Stimulated activated CD4-positive, alpha-beta T cell treated with anti-CD3 and anti-CD28 coated beads, Interleukin-2, amount 100 ng/mL, for 48 hours (primary cell): Measurements from ENCODE around the gene RPL36AL.
"Not testable (repeated sequence)": the region's sequence is repeated elsewhere in the genome, so short reads cannot be mapped to it uniquely, and the experiment has no call there.

ENCODE experiments used
- DNase-seq, 2 donors: peaks; one replicate each; pipeline ENCODE4 v3.0.0-alpha.2; 2020

RPL36AL gene

DNA sequence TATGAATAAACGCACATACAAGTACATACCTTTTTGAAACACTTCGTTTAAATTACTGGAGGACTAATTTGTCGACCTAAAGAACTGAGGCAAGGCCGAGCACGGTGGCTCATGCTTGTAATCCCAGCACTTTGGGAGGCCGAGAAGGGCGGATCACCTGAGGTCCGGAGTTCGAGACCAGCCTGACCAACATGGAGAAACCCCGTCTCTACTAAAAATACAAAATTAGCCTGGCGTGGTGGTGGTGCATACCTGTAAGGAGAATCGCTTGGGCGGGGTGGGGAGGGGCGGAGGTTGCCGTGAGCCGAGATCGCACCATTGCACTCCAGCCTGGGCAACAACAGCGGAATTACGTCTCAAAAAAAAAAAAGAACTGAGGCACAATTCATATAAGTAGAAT, 1.2 kb downstream of the RPL36AL start:
- DNase-seq = not testable (repeated sequence)

DNA sequence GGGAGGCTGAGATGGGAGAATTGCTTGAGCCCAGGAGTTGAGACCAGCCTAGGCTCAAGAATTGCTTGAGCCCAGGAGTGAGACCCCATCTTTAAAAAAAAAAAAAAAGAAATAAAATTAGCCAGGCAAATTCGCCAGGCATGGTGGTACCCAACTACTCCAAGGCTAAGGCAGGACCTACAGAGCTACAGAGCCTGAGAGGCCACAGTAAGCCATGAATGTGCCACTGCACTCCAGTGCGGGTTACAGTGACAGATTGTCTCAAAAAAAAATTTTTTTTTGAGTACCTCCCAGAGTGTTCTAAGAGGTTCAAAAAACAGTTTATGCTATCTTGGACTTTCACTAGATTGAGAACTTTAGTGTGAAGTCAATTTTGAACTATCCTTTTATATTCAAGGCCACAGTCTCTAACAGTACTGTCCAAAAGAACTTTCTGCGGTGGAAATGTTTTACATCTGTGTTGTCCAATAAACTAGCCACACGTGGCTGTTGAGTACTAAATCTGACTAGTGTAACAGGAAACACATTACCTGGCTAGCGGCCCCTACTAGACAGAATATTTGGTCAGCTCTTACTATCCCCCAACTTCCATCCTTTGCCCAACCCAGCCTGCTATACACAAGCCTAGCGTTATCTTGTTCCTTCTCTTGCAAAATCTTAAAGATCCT, 2.4 kb downstream of the RPL36AL start:
- DNase-seq = no peak

DNA sequence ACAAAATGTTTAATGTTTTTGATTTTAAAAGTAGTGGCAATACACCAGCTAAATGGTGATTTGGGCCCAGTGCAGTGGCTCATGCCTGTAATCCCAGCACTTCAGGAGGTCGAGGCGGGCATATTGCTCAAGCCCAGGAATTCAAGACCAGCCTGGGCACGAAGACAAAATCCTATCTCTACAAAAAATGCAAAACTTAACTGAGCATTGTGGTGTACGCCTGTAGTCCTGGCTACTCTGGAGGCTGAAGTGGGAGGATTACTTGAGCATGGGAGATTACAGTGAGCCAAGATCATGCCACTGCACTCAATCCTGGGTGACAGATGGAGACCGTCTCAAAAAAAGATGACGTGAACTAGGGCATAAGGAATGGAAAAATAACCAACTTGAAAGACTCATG, 4.7 kb downstream of the RPL36AL start:
- no peak for DNase-seq

DNA sequence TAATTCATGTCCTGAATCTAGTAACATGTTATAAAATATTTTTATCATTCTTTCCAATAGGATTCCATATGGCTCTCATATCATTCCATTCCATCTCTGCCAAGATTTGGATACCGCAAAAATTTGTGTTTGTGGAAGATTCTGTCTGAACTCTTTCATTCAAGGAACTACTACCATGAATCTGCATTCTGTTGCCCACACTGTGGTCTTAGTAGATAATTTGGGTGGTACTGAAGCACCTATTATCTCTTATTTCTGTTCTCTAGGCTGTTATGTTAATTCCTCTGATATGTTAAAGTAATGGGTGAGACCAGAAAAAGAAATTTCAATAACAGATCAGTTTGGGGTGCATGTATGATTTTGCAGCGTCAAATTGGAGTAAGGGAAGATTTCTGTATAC, 6.2 kb downstream of the RPL36AL start:
- no peak for DNase-seq

DNA sequence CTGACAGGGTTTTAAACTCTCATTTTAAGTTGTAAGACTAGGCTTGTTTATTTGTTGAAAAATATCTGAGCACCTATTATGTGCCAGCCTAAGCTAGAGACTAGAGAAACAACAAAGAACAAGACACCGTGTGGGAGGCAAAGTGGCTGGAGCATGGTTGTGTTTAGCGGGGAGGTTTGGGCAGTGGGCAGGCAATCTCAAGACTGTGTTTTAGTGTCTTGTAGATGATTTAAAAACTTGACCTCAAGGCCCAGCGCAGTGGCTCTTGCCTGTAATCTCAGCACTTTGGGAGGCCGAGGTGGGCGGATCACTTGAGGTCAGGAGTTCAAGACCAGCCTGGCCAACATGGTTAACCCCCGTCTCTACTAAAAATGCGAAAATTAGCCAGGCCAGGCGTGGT, 7.8 kb downstream of the RPL36AL start:
- DNase-seq = no peak

DNA sequence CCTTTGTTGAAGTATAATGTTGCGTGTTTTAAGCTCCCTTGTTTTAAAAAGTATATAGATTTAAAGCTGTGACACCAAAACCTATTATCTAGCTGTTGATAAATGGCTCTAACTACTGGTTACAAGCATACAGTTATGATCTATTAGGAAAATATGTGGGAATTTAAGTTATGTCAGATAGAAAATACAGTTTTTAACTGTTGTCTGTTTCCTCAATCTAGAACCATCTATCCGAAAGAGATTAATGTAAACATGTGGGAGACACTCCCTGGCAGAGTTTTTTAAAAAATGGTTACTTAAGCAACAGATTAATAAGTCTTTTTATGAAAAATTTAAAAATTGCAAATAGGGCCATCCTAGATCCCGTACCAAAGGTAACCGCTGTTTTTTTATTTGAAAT, 8.2 kb downstream of the RPL36AL start:
- DNase-seq = no peak

DNA sequence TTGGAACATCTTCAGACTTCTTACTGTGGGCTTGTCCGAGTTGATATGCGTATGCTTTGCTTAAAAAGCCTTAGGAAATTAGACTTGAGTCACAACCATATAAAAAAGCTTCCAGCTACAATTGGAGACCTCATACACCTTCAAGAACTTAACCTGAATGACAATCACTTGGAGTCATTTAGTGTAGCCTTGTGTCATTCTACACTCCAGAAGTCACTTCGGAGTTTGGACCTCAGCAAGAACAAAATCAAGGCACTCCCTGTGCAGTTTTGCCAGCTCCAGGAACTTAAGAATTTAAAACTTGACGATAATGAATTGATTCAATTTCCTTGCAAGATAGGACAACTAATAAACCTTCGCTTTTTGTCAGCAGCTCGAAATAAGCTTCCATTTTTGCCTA, 12.8 kb downstream of the RPL36AL start:
- DNase-seq = no peak

DNA sequence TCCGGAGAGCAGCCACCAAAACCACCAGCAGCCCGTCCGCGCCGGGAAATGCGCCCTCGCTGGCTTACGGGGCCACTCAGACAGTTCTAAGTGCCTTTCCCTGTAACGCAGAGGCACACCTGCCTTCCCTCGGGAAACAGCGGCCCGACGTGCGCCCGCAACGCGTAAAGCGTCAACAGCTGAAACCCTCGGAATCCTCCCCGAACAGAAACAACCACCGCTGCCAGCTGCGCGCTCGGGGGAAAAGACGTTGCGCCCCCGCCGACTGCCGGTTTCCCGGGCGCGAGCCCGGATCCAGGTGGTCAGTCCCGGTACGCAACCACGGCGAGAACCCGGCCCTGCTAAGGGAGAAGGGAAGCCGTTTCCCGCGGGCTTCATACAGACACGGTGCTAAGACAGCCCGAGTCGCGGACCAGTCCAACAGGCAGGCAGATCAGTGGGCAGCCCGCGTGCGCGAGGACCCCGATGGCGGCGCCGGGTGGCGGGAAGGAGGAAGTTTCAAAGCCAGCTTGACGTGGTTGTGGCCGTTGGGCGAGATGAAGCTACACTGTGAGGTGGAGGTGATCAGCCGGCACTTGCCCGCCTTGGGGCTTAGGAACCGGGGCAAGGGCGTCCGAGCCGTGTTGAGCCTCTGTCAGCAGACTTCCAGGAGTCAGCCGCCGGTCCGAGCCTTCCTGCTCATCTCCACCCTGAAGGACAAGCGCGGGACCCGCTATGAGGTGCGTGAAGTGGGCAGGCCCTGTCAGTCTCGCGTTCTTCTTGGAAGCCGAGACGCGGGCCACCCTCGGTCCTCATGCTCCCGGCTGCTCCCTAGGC, 21.7 kb downstream of the RPL36AL start, which contains the start of gene LRR1:
Gene LRR1 (plus strand): TSS at position 456 of the 816 bp plus-strand sequence. CDS start 81 bp downstream, at position 537.
- DNase-seq = peak; percentile 85 to 89

DNA sequence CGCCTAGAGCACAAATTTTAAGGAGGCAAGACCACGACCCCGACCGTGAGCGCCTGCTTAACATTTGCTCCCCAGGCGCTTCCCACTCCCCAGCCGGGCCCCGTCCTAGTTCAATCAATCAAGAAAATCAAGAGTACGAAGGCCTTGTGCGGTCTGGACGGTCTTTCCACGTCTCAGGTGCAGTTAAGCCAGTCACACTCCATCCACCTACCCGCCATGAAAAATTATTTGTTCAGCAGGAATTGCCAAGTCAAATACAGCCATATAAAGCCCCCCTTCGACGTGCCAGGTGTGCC, 22.3 kb downstream of the RPL36AL start:
- DNase-seq = no peak

DNA sequence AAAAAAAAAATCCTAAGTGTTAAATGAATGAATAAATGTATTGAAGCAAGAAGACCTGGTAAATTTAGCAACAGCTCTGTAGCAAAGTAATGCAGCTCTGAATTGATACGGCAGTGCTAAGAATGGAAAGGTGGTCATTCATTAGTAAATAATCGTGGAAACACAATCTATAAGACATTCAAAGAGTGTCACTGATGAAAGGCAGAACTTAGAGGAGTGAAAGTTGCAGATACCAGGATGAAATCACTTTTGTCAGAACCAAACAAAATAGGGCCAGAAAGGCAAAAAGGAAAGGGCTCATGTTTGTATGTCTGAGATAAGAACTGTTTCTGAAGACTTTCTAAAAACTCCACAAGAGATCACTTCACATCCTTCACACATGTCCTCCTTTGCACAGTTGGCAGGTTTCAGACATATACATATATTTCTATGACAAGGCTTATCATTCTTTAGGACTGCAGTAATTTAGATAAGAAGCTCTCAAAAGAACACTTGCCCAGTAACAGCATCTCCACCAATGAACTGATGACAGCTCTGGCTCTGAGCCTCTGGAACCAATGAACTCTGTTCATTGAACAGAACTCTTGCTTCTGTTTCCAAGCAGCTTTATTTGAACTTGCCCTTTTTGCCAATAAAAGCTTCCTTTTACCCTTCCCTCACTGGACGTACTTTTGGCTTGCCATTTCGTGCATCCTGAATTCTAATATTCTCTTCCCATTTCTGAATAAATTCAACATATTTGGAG, 25.9 kb downstream of the RPL36AL start:
- DNase-seq = no peak

DNA sequence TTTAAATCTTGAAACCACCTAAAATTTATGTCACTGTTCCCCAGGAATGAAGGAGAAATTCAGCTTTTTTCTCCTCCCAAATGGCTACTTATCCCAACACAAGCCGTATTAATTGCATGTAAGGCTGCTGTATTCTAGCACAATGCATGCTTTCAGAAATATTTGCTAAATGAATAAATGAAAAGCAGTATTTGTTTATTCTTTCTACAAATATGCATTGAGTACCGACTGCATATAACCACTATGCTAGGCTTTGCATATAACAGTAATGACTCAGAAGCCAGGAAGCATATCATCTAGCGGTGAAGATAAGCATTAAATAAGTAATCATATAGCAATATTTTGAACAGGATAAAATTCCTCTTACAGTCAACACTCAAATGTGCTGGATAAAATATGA, 27.4 kb downstream of the RPL36AL start:
- no peak for DNase-seq

DNA sequence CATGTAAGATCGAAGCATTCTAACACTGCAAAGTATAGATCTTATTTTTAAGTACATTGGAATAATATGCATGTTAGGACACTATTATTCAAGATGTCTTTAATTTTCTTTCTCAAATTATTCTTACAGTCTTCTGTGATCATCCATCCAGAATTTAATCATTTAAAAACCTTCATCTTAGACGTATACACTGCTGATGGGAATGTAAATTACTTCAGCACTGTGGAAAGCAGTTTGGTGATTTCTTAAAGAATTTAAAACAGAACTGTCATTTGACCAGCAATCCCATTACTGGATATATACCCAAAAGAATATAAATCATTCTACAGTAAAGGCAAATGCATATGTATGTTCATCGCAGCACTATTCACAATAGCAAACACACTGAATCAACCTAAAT, 31.0 kb downstream of the RPL36AL start:
- DNase-seq = no peak

DNA sequence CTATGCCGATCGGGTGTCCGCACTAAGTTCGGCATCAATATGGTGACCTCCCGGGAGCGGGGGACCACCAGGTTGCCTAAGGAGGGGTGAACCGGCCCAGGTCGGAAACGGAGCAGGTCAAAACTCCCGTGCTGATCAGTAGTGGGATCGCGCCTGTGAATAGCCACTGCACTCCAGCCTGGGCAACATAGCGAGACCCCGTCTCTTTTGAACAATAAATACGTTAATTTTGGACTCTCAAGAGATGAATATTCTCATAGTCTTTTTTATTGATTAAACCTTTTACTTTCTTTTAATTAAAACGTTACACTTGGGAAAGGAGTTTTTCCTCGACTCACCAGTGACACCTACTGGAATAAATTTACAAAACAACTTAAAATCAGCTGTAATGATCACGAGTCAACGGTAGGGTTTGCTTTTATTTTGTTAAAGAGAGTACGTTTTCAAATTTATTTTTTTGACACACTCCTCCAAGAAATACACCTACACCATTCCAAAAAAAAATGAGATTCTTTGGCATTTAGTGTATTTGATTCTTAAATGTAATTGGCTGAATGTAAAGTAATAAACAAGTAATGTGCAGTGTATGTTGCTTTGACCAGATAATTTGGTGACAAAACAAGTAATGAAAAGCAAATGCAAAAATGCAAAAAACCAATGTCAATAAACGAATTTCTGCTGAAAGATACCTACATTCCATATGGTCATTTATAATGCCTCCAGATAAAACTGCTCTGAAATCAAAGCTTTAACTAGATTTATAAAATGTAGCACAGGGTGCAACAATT, 33.6 kb downstream of the RPL36AL start:
- DNase-seq = peak in 1 of 2 donors; percentile 40

DNA sequence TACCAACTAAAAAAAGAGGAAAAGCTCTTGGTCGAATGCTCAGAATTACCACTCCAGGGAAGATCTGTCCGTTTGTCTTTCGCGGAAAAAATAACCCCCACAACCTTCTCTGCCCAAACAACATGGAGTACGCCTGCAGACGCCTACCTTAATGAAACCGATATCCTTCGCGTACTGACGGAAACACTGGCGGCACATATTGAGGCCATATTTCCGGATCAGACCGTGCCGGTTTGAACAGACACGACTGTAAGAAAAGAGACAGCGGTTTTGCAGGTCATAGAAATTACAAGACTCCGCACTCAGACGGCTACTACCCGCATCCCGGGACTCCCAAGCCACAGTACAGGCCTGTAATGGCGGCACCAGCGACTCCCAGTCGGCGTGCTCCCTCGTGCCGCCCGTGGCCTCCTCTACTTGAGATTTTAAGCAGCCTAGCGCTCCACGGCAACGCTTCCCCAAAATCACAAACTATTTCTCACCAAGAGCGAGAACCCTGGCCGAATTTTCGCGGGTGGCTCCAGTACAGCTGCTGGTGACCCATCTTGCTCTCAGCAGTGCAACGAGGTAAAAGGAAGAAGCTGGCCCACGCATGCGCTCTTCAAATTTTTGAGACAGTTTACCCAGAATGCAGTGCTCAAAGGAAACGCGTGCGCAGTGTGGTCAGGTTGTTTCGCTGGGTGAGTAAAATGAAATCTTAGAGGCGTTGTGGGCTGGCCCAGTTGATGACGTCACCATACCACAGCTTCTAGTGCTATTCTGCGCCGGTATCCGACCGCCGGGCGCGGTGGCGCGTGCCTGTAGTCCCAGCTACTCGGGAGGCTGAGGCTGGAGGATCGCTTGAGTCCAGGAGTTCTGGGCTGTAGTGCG, 34.4 kb downstream of the RPL36AL start, which contains the start of gene RPS29:
Gene RPS29 (minus strand): TSS at position 578 of the 870 bp plus-strand sequence. CDS start 34 bp downstream, at position 544.
- peak; percentile 97 to 99 for DNase-seq

DNA sequence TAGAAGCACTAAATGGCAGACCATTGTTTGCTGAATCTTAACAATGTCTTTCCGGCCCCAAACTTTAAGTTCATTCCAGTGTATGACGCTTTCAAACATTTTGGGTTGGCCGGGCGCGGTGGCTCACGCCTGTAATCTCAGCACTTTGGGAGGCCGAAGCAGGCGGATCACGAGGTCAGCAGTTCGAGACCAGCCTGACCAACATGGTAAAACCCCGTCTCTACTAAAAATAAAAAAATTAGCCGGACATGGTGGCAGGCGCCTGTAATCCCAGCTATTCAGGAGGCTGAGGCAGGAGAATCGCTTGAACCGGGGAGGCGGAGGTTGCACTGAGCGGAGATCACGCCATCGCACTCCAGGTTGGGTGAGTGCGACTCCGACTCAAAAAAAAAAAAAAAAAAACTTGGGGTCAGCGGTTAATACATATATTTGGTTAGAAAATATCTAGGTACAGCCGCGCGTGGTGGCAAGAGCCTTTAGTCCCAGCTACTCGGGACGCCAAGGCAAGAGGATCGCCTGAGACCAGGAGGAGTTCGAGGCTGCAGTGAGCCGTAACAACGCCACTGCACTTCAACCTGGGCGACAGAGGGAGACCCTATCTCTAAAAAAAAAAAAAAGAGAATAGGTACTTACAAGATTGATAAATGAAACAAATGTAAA, 35.3 kb downstream of the RPL36AL start:
- DNase-seq = peak in 1 of 2 donors; percentile 25

DNA sequence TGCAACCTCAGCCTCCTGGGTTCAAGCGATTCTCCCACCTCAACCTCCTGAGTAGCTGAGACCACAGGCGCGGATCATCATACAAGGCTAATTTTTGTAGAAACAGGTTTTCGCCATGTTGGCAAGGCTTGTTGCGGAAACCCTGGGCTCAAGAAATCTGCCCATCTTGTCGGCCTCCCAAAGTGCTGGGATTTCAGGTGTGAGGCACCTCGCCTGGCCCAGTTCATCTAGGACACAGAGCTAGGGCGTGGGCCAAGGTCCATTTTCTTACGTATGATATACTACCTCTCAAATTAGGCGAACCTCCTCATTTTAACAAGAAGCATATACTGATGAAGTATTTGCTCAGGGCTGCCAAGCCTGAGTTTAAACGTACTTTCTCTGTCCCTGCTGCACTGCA, 36.4 kb downstream of the RPL36AL start:
- DNase-seq = no peak

DNA sequence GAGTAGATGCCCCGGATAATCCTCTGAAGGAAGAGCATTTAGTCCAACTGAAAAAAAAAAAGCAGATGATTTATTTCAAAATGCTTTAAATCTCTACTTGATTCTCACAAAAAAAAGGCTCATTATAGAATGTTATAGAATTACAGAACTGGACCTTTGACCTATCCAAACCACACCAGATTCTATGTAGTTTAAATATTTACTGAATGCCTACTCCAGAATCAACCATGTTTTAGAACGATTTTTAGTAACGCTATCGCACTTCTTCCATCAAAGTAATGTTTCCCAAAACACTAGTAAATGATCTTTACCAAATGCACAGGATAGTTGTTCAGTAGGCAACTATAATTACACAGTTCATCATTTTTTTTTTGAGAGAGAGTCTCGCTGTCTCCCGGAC, 36.8 kb downstream of the RPL36AL start:
- no peak for DNase-seq

DNA sequence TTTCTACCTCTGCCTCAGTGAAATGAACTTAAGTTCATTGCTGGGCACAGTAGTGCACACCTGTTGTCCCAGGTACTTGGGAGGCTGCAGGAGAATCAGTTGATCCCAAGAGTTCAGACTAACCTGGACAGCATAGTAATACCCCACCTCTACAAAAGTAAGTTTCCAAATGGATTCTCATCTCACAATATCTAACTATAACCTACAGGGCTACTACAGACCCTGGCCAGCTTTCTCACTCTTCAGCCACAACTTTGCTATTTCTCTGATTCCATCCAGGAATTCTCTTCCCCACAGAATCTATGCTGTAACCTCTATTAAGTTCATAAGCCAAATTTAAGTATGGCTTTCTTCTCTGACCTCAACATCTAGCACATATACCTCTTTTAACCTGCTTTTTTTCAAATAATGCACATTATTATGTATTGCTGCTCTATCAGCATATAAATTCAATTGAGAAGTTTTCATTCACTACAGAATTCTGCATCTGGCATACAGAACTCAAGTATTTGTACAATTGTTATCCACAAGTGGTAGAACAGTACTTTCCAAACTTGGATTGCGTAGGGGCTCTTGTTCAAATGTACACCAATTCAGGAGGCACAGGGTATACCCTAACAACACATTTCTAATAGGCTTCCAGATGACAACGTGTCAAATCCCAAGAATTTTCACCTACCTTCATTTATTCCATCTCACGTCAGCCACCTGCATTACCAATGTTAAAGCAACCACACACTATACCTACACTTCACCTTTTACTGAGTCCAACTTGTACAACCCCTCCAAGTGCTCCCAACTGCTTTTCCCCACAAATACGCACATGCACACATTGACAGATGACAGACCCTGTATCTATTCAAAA, 38.1 kb downstream of the RPL36AL start:
- DNase-seq = no peak

DNA sequence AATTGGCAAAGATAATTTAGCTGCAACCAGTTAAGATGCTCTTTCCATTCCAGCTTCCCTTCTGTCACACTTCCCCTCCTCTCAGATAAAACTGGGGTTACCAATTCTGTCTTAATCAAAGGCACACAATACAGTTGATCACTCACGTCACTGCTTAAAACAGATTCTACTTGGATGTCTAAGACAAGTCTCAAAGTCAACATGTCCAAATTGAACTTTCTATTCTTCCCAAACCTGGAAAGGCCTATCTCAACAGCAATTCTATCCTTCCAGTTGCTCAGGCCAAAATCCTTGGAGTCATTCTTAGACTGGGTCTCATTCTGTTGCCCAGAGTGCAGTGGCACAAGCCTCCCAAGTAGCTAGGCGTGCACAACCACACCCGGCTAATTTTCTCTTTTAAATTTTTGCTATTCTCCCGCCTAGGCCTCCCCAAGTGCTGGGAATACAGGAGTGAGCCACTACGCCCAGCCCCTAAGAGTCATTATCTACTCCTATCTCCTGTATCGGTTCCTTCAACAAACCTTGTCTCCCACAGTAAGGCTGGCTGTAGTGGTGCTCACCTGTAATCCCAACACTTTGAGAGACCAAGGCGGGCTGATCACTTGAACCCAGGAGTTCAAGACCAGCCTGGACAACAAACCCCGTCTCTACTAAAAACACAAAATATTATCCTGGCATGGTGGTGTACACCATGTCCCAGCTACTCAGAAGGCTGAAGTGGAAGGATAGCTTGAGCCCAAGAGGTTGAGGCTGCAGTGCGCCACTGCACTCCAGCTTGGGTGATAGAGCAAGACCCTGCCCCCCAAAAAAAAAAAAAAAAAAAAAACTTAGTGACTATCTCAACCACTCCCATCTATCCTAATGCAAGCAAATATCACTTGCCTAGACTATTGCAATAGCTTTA, 39.0 kb downstream of the RPL36AL start:
- no peak for DNase-seq
